GM23338 (cell line): ENCODE results near the gene GRID1.

Source experiments
- CREB1 ChIP-seq: fragments of 250-450 bp; sonication (Bioruptor Pico); IDR thresholded peaks from 2 replicates; pipeline ENCODE4 v1.5.0; 2020; ENCODE audit warnings: low read depth, mild to moderate bottlenecking, moderate library complexity
- EZH2 ChIP-seq: fragments of 200-600 bp; sonication (generic); IDR thresholded peaks from one replicate; pipeline ENCODE4 v1.8.0; 2017; ENCODE audit warnings: antibody characterized with exemption, mild to moderate bottlenecking, low read depth; ENCODE audit not compliant: unreplicated experiment
- EZH2phosphoT487 ChIP-seq: fragments of 200-600 bp; sonication (generic); IDR thresholded peaks from one replicate; pipeline ENCODE4 v1.8.1; 2018; ENCODE audit warnings: antibody characterized with exemption; ENCODE audit not compliant: unreplicated experiment
- JUNB ChIP-seq: IDR thresholded peaks from one replicate; pipeline ENCODE4 v1.6.1; 2016; ENCODE audit warnings: antibody characterized with exemption; ENCODE audit not compliant: unreplicated experiment
- POLR2AphosphoS5 ChIP-seq: IDR thresholded peaks from 2 replicates; pipeline ENCODE4 v1.6.1; 2016; ENCODE audit warnings: antibody characterized with exemption, low read depth
- ZNF114 ChIP-seq: fragments of 250-450 bp; sonication (Bioruptor Pico); IDR thresholded peaks from 2 replicates; pipeline ENCODE4 v1.5.0; 2020; ENCODE audit warnings: mild to moderate bottlenecking, moderate library complexity
- ZNF331 ChIP-seq: fragments of 250-450 bp; sonication (Bioruptor Pico); IDR thresholded peaks from 2 replicates; pipeline ENCODE4 v1.5.0; 2020; ENCODE audit warnings: low read depth, mild to moderate bottlenecking, moderate library complexity
- TF ChIP-seq, protein P1 (sequence below), 2 experiments: fragments of 200-600 bp in 1 of 2; sonication (generic) in 1 of 2; conservative IDR thresholded peaks; 2 replicates each; pipeline versions ENCODE4 v1.5.1 to v1.6.1; 2016 to 2017; ENCODE audit warnings: antibody characterized with exemption in 2 of 2, low read depth in 2 of 2, mild to moderate bottlenecking in 2 of 2, moderate library complexity in 1 of 2
- TF ChIP-seq, protein P2 (sequence below): IDR thresholded peaks from one replicate; pipeline ENCODE4 v1.6.1; 2018; ENCODE audit warnings: antibody characterized with exemption; ENCODE audit not compliant: unreplicated experiment
- TF ChIP-seq, protein P3 (sequence below): fragments of 250-450 bp; sonication (Bioruptor Pico); IDR thresholded peaks from 2 replicates; pipeline ENCODE4 v1.5.0; 2020; ENCODE audit warnings: mild to moderate bottlenecking, moderate library complexity

DNA sequence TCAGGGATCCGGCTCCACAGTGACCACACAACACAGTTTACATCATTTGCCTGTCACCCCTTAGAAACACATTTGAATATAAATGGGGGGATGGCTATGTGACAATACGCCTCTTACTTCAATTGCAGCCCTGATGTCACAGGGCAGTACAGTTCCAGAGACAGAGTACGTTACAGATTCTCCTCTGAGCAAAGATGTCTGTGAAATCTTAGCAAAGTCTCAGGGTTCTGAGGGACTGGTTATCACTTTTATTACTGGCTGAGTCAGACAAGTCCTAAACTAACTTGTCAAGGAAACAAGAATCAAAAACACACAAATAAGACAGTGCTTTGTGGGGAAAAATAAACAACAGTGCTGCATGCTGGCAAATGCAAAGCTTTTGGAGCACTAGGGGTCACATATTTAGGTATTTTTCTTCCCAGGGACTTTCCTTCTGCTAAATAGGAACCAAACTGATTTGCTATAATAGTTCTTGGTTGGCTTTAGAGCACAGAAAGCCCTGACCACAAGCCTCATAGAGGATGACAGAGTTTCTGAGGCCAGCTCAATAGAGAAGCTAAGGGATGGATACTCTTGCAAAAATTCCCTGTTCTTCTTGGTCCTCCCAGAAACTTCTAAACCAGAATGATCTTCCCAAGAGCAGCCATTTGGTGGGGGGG is 501.6 kb downstream of the GRID1 start:
- TF ChIP-seq, protein P1, sequence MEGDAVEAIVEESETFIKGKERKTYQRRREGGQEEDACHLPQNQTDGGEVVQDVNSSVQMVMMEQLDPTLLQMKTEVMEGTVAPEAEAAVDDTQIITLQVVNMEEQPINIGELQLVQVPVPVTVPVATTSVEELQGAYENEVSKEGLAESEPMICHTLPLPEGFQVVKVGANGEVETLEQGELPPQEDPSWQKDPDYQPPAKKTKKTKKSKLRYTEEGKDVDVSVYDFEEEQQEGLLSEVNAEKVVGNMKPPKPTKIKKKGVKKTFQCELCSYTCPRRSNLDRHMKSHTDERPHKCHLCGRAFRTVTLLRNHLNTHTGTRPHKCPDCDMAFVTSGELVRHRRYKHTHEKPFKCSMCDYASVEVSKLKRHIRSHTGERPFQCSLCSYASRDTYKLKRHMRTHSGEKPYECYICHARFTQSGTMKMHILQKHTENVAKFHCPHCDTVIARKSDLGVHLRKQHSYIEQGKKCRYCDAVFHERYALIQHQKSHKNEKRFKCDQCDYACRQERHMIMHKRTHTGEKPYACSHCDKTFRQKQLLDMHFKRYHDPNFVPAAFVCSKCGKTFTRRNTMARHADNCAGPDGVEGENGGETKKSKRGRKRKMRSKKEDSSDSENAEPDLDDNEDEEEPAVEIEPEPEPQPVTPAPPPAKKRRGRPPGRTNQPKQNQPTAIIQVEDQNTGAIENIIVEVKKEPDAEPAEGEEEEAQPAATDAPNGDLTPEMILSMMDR (conservative IDR thresholded peaks at IDR 0.05; ENCODE audit: low read depth in 2 of 2): no peak
- TF ChIP-seq EZH2 (no peak), CREB1 (no peak), JUNB (no peak), POLR2AphosphoS5 (no peak), EZH2phosphoT487 (no peak), ZNF114 (CRISPR knock-in tag) (no peak), ZNF331 (no peak)
- TF ChIP-seq, protein P2, sequence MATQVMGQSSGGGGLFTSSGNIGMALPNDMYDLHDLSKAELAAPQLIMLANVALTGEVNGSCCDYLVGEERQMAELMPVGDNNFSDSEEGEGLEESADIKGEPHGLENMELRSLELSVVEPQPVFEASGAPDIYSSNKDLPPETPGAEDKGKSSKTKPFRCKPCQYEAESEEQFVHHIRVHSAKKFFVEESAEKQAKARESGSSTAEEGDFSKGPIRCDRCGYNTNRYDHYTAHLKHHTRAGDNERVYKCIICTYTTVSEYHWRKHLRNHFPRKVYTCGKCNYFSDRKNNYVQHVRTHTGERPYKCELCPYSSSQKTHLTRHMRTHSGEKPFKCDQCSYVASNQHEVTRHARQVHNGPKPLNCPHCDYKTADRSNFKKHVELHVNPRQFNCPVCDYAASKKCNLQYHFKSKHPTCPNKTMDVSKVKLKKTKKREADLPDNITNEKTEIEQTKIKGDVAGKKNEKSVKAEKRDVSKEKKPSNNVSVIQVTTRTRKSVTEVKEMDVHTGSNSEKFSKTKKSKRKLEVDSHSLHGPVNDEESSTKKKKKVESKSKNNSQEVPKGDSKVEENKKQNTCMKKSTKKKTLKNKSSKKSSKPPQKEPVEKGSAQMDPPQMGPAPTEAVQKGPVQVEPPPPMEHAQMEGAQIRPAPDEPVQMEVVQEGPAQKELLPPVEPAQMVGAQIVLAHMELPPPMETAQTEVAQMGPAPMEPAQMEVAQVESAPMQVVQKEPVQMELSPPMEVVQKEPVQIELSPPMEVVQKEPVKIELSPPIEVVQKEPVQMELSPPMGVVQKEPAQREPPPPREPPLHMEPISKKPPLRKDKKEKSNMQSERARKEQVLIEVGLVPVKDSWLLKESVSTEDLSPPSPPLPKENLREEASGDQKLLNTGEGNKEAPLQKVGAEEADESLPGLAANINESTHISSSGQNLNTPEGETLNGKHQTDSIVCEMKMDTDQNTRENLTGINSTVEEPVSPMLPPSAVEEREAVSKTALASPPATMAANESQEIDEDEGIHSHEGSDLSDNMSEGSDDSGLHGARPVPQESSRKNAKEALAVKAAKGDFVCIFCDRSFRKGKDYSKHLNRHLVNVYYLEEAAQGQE: no peak
- TF ChIP-seq, protein P3, sequence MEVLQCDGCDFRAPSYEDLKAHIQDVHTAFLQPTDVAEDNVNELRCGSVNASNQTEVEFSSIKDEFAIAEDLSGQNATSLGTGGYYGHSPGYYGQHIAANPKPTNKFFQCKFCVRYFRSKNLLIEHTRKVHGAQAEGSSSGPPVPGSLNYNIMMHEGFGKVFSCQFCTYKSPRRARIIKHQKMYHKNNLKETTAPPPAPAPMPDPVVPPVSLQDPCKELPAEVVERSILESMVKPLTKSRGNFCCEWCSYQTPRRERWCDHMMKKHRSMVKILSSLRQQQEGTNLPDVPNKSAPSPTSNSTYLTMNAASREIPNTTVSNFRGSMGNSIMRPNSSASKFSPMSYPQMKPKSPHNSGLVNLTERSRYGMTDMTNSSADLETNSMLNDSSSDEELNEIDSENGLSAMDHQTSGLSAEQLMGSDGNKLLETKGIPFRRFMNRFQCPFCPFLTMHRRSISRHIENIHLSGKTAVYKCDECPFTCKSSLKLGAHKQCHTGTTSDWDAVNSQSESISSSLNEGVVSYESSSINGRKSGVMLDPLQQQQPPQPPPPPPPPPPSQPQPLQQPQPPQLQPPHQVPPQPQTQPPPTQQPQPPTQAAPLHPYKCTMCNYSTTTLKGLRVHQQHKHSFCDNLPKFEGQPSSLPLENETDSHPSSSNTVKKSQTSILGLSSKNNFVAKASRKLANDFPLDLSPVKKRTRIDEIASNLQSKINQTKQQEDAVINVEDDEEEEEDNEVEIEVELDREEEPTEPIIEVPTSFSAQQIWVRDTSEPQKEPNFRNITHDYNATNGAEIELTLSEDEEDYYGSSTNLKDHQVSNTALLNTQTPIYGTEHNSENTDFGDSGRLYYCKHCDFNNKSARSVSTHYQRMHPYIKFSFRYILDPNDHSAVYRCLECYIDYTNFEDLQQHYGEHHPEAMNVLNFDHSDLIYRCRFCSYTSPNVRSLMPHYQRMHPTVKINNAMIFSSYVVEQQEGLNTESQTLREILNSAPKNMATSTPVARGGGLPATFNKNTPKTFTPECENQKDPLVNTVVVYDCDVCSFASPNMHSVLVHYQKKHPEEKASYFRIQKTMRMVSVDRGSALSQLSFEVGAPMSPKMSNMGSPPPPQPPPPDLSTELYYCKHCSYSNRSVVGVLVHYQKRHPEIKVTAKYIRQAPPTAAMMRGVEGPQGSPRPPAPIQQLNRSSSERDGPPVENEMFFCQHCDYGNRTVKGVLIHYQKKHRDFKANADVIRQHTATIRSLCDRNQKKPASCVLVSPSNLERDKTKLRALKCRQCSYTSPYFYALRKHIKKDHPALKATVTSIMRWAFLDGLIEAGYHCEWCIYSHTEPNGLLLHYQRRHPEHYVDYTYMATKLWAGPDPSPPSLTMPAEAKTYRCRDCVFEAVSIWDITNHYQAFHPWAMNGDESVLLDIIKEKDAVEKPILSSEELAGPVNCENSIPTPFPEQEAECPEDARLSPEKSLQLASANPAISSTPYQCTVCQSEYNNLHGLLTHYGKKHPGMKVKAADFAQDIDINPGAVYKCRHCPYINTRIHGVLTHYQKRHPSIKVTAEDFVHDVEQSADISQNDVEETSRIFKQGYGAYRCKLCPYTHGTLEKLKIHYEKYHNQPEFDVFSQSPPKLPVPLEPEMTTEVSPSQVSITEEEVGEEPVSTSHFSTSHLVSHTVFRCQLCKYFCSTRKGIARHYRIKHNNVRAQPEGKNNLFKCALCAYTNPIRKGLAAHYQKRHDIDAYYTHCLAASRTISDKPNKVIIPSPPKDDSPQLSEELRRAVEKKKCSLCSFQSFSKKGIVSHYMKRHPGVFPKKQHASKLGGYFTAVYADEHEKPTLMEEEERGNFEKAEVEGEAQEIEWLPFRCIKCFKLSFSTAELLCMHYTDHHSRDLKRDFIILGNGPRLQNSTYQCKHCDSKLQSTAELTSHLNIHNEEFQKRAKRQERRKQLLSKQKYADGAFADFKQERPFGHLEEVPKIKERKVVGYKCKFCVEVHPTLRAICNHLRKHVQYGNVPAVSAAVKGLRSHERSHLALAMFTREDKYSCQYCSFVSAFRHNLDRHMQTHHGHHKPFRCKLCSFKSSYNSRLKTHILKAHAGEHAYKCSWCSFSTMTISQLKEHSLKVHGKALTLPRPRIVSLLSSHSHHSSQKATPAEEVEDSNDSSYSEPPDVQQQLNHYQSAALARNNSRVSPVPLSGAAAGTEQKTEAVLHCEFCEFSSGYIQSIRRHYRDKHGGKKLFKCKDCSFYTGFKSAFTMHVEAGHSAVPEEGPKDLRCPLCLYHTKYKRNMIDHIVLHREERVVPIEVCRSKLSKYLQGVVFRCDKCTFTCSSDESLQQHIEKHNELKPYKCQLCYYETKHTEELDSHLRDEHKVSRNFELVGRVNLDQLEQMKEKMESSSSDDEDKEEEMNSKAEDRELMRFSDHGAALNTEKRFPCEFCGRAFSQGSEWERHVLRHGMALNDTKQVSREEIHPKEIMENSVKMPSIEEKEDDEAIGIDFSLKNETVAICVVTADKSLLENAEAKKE (CRISPR knock-in tag): no peak
